H1 (cell line): ENCODE measurements around the gene AKR7A2. TPM values are rescaled to one million over a fixed set of nuclear protein-coding genes. Genes with fewer than 3 reads are reported as not detected.

Experiments used
- SP4 ChIP-seq: IDR thresholded peaks from 2 replicates; pipeline ENCODE4 v1.6.1; 2012; ENCODE audit warnings: low read length, inconsistent platforms
- polyA plus RNA-seq, 7 experiments: library from polyadenylated mRNA; depleted of rRNA in 3 of 7; stranded (reverse) in 5 of 7; unstranded in 2 of 7; fragments of >200 nt in 5 of 7; fragments of 200-250 nt in 2 of 7; gene quantifications; 1 replicate in 5 of 7; 2 replicates in 1 of 7; 4 replicates in 1 of 7; pipeline versions ENCODE4 v1.2.1 to v1.2.3, GENCODE V29; 2011 to 2013; ENCODE audit warnings: missing spikeins in 2 of 7, mixed read lengths in 2 of 7
- total RNA-seq: library from RNA; stranded (reverse); fragmentation: NEBNext Ultra II Directional; extraction: Animal tissue kit (Norgen Biotek cat#: 25700); gene quantifications from 2 replicates; pipeline ENCODE4 v1.2.1, GENCODE V29; 2021
- TF ChIP-seq, protein P1 (sequence below): IDR thresholded peaks from 2 replicates; pipeline ENCODE4 v1.6.1; 2011; ENCODE audit warnings: low read length, improper control_type of control experiment

AKR7A2 gene
- total and polyA plus RNA-seq, 2 of the 8 experiments (the other 6 are each of a cell fraction or from before 2014, with no cell fraction given), result 32.0 to 48.3 TPM

DNA sequence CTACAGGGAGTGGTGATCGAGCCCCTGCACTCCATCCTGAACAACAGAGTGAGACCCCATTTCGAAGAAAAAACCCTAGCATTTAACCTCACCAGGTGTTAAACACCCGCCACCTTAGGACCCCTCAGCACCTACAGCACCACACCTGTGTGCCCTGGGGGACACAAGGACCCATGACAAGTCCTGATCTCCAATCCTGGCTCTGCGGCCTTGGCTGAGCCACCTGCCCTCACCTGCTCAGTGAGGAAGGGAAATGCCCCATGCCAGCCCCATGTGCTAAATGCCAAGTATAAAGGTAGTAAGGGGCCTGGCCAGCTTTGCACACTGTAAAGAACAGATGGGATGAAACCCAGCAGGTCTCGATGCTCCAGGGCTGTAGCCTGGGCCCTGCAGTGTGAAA lies 49.2 kb downstream of the AKR7A2 start (continued):
- TF ChIP-seq, protein P1, sequence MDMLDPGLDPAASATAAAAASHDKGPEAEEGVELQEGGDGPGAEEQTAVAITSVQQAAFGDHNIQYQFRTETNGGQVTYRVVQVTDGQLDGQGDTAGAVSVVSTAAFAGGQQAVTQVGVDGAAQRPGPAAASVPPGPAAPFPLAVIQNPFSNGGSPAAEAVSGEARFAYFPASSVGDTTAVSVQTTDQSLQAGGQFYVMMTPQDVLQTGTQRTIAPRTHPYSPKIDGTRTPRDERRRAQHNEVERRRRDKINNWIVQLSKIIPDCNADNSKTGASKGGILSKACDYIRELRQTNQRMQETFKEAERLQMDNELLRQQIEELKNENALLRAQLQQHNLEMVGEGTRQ, result no peak
- no peak for TF ChIP-seq SP4
